Astrocyte of the spinal cord (primary cell): Measurements from ENCODE around the gene COL13A1.

Experiments used
- DNase-seq: peaks from one replicate; pipeline ENCODE4 v3.0.0; 2011; ENCODE audit warnings: low read depth, low spot score
- H3K4me3 ChIP-seq: 2 replicates; pipeline ENCODE4 v1.5.1; 2011; ENCODE audit warnings: low read depth, mild to moderate bottlenecking, low read length, moderate library complexity
- in situ Hi-C: cut with HindIII; loops from 2 replicates; pipeline ENCODE4 v1.10.0; 2017; ENCODE audit warnings: low sequenced_read_pairs
- TF ChIP-seq, protein P1 (sequence below): IDR thresholded peaks from 2 replicates; pipeline ENCODE4 v1.5.1; 2012; ENCODE audit warnings: low read depth, mild to moderate bottlenecking, low read length, inconsistent platforms

The COL13A1 gene

DNA sequence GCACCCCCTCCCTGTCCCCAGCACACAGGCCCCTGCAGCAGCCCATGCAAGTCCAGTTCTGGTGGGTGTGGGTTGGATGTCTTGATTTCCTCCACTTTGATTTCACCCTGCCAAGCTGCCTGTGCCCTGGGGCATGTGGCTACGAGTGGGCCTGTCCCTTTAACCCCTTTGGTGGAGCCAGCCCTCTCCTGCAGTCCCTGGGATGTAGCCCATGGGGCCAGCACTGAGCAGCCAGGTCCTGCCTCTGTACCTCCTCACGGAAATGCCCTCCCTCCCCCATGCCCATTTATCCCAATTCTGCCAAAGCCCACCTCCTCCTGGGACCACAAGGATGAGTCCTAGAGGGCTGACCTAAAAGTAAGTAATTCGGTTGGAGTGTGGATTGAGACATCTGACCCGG, 11.9 kb downstream of the COL13A1 start:
- in situ Hi-C loops = no loop called here
- DNase-seq = no peak
- no peak overlapping the region for H3K4me3 ChIP-seq
- TF ChIP-seq, protein P1, sequence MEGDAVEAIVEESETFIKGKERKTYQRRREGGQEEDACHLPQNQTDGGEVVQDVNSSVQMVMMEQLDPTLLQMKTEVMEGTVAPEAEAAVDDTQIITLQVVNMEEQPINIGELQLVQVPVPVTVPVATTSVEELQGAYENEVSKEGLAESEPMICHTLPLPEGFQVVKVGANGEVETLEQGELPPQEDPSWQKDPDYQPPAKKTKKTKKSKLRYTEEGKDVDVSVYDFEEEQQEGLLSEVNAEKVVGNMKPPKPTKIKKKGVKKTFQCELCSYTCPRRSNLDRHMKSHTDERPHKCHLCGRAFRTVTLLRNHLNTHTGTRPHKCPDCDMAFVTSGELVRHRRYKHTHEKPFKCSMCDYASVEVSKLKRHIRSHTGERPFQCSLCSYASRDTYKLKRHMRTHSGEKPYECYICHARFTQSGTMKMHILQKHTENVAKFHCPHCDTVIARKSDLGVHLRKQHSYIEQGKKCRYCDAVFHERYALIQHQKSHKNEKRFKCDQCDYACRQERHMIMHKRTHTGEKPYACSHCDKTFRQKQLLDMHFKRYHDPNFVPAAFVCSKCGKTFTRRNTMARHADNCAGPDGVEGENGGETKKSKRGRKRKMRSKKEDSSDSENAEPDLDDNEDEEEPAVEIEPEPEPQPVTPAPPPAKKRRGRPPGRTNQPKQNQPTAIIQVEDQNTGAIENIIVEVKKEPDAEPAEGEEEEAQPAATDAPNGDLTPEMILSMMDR = no peak

DNA sequence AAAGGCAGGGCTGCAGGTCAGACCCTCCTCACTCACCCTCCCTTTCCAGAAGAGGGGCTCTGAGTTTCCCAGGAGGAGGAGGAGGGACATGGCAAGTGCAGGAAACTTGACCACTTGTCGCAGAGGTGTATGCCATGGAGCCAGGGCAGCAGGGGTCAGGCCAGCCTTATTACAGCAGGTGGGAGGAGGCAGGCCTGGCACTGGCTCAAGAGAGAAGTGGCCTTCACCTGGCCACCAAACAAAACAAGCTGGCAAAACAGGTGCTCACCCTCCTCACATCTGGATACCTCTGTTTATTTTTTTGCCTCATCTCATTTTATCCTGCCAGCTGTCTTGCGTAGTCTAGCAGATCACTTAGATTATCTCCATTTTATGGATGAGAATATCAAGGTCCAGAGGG, 12.5 kb downstream of the COL13A1 start:
- no peak for DNase-seq
- no peak overlapping the region for H3K4me3 ChIP-seq
- in situ Hi-C loops = no loop called here
- TF ChIP-seq, protein P1 = no peak

DNA sequence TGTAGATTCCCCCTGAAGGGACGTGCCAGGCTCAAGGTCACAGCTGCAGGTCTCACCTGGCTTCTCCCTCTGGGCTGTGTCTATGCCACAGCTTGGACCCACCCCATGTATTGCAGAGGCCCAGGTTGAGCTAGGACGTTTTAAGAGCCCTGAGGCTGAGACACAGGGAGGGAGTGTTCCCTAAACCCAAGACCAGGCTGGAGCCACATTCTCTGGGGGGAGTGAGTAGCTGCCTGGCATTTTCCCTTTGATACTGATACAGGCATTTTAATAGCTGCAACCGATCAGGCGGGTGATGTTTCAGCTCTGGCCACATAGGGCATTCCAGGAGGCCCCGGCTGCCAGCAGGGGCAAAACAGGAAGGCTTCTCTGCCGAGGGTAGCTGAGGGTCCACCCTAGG, 13.4 kb downstream of the COL13A1 start:
- no peak for DNase-seq
- in situ Hi-C loops = no loop called here
- H3K4me3 ChIP-seq = no peak overlapping the region
- TF ChIP-seq, protein P1 = no peak

DNA sequence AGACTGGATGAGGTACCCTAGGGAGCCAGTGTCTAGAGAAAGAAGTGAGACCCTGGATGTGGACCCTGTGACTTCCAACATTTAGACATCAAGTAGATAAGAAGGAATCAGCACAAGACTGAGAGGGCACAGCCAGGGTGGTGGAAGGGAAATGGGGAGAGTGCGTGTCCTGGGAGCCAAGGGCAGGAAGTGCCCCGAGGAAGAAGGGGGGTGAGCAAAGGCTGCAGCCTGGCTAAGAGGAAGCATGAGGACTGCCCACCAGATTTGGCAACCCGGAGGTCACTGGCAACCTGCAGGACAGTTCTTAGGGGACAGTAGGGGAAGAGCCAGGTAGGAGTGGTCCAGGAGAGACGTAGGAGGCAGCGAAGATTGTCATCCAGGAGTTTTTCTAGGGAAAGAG, 14.8 kb downstream of the COL13A1 start:
- H3K4me3 ChIP-seq = no peak overlapping the region

DNA sequence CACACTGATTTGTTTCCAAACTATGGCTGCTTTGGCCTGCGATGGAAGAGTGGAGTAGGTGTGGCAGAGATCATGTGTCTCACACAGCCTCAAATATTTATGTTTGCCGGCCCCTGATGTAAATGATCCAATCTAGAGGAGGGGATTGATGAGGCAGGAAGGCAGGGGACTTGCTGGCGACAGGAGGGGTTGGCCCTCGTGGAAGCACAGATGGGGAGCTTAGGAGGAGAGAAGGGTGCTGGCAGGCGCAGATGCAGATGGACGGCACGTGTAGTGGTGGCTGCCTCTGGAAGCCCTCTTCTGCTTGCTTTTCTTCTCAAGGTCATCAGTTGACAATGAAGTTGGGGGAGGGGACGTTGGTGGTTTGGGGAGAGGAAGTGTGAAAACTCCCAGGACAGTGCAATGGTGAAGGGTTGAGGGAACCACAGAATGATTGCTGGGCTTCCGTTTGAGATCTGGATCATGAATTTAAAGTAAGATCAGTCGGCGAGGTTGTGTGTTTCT, 15.4 kb downstream of the COL13A1 start:
- no peak overlapping the region for H3K4me3 ChIP-seq
- DNase-seq = no peak
- TF ChIP-seq, protein P1 = no peak
- in situ Hi-C loops = no loop called here

More for the DNA sequence above, 14.8 kb downstream of the COL13A1 start:
- DNase-seq = no peak
- in situ Hi-C loops = no loop called here
- TF ChIP-seq, protein P1 = no peak

DNA sequence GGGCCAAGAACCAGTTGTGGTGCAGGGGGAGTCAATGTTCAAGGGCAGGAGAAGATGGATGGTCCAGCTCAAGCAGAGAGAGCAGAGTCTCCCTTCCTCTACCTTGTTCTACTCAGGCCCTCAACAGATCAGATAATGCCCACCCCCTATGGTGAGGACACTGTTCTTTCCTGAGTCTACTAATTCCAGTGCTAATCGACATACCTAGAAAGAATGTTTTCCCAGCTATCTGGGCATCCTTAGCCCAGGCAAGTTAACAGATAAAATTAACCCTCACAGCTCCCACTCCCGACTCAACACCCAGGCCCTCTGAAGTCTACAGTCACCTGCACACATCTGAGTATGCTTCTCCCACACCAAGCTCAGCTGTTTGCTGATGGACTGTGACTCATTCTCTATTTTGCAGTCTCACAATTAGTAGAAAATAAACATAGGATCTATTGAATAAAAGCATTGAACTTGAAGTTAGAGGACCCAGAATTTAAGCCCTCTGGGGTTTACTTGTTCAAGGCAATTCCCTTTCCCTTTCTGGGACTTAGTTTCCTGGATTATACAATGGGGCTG, 17.1 kb downstream of the COL13A1 start:
- DNase-seq = no peak
- TF ChIP-seq, protein P1 = no peak
- H3K4me3 ChIP-seq = no peak overlapping the region
- in situ Hi-C loops = no loop called here
